ENCODE data around the gene ACYP2.

DNA sequence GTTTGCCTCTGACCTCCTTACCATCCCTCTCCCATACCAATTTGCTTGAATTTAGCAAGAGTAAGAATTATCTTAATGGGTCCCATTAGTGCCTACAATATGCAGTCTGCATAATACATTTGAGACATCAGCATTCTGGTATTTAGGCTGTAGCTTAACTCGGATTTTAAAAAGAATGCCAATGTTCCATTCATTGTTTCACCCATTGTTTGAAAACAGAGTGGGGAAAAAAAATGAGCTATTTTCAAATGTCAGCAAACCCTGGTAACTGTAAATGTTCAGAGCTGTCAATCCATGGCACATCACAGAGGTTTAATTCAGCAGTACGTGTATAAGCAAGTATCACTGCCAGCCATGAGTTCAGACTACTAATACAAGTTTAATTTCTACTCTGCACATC is 202.6 kb downstream of the ACYP2 start:
- TF ChIP-seq, protein P1, sequence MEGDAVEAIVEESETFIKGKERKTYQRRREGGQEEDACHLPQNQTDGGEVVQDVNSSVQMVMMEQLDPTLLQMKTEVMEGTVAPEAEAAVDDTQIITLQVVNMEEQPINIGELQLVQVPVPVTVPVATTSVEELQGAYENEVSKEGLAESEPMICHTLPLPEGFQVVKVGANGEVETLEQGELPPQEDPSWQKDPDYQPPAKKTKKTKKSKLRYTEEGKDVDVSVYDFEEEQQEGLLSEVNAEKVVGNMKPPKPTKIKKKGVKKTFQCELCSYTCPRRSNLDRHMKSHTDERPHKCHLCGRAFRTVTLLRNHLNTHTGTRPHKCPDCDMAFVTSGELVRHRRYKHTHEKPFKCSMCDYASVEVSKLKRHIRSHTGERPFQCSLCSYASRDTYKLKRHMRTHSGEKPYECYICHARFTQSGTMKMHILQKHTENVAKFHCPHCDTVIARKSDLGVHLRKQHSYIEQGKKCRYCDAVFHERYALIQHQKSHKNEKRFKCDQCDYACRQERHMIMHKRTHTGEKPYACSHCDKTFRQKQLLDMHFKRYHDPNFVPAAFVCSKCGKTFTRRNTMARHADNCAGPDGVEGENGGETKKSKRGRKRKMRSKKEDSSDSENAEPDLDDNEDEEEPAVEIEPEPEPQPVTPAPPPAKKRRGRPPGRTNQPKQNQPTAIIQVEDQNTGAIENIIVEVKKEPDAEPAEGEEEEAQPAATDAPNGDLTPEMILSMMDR (IDR thresholded peaks at IDR 0.05): no peak
- no peak for TF ChIP-seq POLR2A (IDR thresholded peaks at IDR 0.05)
